WTC11 (cell line): ENCODE data around the gene CCBE1. TPM values are rescaled to one million over a fixed set of nuclear protein-coding genes. Genes with fewer than 3 reads are reported as not detected.

Source experiments
- ATAC-seq: fragments of 200-7000 bp; cut with Tn5 transposase; 2 replicates; pipeline ENCODE4 v1.10.0; 2021; ENCODE audit warnings: mild to moderate bottlenecking, moderate library complexity
- CTCF ChIA-PET: fragments of 300-600 bp; sonication (Branson Sonifier 250); formaldehyde crosslinking; loops from one replicate; lab custom pipeline; 2021; ENCODE audit warnings: antibody characterized with exemption; lab: Charles Lee
- POLR2A ChIA-PET: fragments of 350-600 bp; sonication (Branson Sonifier 250); formaldehyde crosslinking; loops from one replicate; lab custom pipeline; 2021; ENCODE audit warnings: antibody characterized with exemption; lab: Charles Lee
- DNase-seq: peaks from one replicate; pipeline ENCODE4 v3.0.0; 2021; ENCODE audit warnings: low spot score
- H3K27ac Mint-ChIP-seq: 2 replicates; pipeline ENCODE4 v1.8.0; 2021; ENCODE audit warnings: mixed read lengths
- H3K27me3 Mint-ChIP-seq: 2 replicates; pipeline ENCODE4 v1.8.0; 2021; ENCODE audit warnings: low read depth, mild to moderate bottlenecking, moderate library complexity, mixed read lengths
- H3K36me3 Mint-ChIP-seq: 2 replicates; pipeline ENCODE4 v1.8.0; 2021; ENCODE audit warnings: mixed read lengths
- H3K4me1 Mint-ChIP-seq: 2 replicates; pipeline ENCODE4 v1.8.0; 2022; ENCODE audit warnings: mixed read lengths
- H3K4me3 Mint-ChIP-seq: 2 replicates; pipeline ENCODE4 v1.8.0; 2021; ENCODE audit warnings: mild to moderate bottlenecking, moderate library complexity, mixed read lengths
- H3K9me3 Mint-ChIP-seq: 2 replicates; pipeline ENCODE4 v1.8.0; 2021; ENCODE audit warnings: mixed read lengths
- AR ChIP-seq: fragments of 250-450 bp; sonication (Bioruptor Pico); IDR thresholded peaks from 2 replicates; pipeline ENCODE4 v1.9.0; 2021; ENCODE audit warnings: mild to moderate bottlenecking
- CDX4 ChIP-seq: fragments of 250-450 bp; sonication (Bioruptor Pico); IDR thresholded peaks from 2 replicates; pipeline ENCODE4 v1.9.0; 2021; ENCODE audit warnings: moderate library complexity, mild to moderate bottlenecking, inconsistent platforms, borderline replicate concordance
- E2F1 ChIP-seq: sonication (generic); formaldehyde crosslinking; IDR thresholded peaks from 2 replicates; pipeline ENCODE4 v1.8.0; 2022; ENCODE audit warnings: mild to moderate bottlenecking, missing genetic modification reagents
- ELF4 ChIP-seq: sonication (generic); formaldehyde crosslinking; IDR thresholded peaks from 2 replicates; pipeline ENCODE4 v1.8.1; 2022; ENCODE audit warnings: low read depth, mild to moderate bottlenecking, moderate library complexity, missing genetic modification reagents
- ESRRA ChIP-seq: sonication (generic); formaldehyde crosslinking; IDR thresholded peaks from 2 replicates; pipeline ENCODE4 v1.8.1; 2022; ENCODE audit warnings: mild to moderate bottlenecking, missing genetic modification reagents, borderline replicate concordance
- ETV6 ChIP-seq: sonication (generic); formaldehyde crosslinking; IDR thresholded peaks from 2 replicates; pipeline ENCODE4 v1.8.1; 2022; ENCODE audit warnings: mild to moderate bottlenecking, missing genetic modification reagents
- FOXP1 ChIP-seq: sonication (generic); formaldehyde crosslinking; IDR thresholded peaks from 2 replicates; pipeline ENCODE4 v1.8.0; 2022; ENCODE audit warnings: missing genetic modification reagents, mild to moderate bottlenecking, moderate library complexity, borderline replicate concordance
- GRHL2 ChIP-seq: fragments of 250-450 bp; sonication (Bioruptor Pico); IDR thresholded peaks from 2 replicates; pipeline ENCODE4 v1.8.0; 2022; ENCODE audit warnings: mild to moderate bottlenecking, moderate library complexity; ENCODE audit not compliant: insufficient replicate concordance, severe bottlenecking
- RELA ChIP-seq: sonication (generic); formaldehyde crosslinking; IDR thresholded peaks from 2 replicates; pipeline ENCODE4 v1.8.1; 2022; ENCODE audit warnings: missing genetic modification reagents, mild to moderate bottlenecking, borderline replicate concordance
- TCF7 ChIP-seq: sonication (generic); formaldehyde crosslinking; IDR thresholded peaks from 2 replicates; pipeline ENCODE4 v1.8.0; 2022; ENCODE audit warnings: mild to moderate bottlenecking, low read depth, missing genetic modification reagents, moderate library complexity
- TP53 ChIP-seq: sonication (generic); formaldehyde crosslinking; IDR thresholded peaks from 2 replicates; pipeline ENCODE4 v1.8.1; 2023; ENCODE audit warnings: mild to moderate bottlenecking, missing genetic modification reagents
- ZNF219 ChIP-seq: sonication (generic); formaldehyde crosslinking; IDR thresholded peaks from 2 replicates; pipeline ENCODE4 v1.8.0; 2023; ENCODE audit warnings: missing genetic modification reagents, mild to moderate bottlenecking, borderline replicate concordance
- ZNF232 ChIP-seq: sonication (generic); formaldehyde crosslinking; IDR thresholded peaks from 2 replicates; pipeline ENCODE4 v1.8.0; 2022; ENCODE audit warnings: mild to moderate bottlenecking, missing genetic modification reagents
- ZSCAN18 ChIP-seq: fragments of 250-450 bp; sonication (Bioruptor Pico); IDR thresholded peaks from 2 replicates; pipeline ENCODE4 v2.1.2; 2022; ENCODE audit warnings: mild to moderate bottlenecking, moderate library complexity
- total RNA-seq: library from RNA; stranded (reverse); gene quantifications from 3 replicates; pipeline ENCODE4 v1.2.3, GENCODE V29; 2021
- TF ChIP-seq, protein P1 (sequence below): sonication (generic); formaldehyde crosslinking; IDR thresholded peaks from 2 replicates; pipeline ENCODE4 v1.8.0; 2022; ENCODE audit warnings: missing genetic modification reagents
- TF ChIP-seq, protein P2 (sequence below): sonication (generic); formaldehyde crosslinking; IDR thresholded peaks from 2 replicates; pipeline ENCODE4 v1.8.1; 2023; ENCODE audit warnings: mild to moderate bottlenecking, missing genetic modification reagents, moderate library complexity
- TF ChIP-seq, protein P3 (sequence below): sonication (generic); formaldehyde crosslinking; IDR thresholded peaks from 2 replicates; pipeline ENCODE4 v1.8.0; 2022; ENCODE audit warnings: mild to moderate bottlenecking, missing genetic modification reagents

The CCBE1 gene
- total RNA-seq, 1 experiment from 2014 or later = 9.7 TPM

DNA sequence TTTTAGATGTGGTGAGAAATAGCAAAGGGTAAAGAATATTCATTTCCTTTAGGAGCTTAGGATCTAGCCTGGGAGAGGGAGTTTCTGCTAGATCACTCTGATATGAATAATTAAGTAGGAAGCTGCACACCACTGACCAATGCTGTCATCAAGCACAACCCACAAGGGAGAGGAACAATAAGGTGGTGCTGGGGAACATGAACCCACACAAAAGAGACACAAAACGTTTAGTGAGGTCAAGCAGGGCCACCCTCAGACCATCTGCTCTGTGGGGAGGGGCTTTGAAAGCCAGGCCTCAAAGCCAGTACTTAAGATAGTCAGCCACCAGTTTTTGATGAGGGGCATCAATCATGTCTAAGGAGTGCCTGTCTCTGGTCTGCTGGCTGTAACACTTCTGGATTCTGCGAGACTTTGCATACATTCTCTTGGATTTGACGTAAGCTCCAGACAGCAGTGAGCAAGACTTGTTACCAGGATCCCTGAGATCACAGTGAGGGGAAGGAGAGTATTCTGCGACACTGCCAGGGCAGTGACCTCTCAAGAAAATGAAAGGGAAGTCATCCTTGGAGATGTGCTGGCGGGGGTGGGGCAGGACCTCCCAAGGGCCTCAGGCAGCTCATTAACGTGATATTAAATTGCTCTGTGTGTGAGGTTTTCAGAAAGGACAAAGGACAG lies 127.0 kb downstream of the CCBE1 start (continued):
- TF ChIP-seq, protein P1, sequence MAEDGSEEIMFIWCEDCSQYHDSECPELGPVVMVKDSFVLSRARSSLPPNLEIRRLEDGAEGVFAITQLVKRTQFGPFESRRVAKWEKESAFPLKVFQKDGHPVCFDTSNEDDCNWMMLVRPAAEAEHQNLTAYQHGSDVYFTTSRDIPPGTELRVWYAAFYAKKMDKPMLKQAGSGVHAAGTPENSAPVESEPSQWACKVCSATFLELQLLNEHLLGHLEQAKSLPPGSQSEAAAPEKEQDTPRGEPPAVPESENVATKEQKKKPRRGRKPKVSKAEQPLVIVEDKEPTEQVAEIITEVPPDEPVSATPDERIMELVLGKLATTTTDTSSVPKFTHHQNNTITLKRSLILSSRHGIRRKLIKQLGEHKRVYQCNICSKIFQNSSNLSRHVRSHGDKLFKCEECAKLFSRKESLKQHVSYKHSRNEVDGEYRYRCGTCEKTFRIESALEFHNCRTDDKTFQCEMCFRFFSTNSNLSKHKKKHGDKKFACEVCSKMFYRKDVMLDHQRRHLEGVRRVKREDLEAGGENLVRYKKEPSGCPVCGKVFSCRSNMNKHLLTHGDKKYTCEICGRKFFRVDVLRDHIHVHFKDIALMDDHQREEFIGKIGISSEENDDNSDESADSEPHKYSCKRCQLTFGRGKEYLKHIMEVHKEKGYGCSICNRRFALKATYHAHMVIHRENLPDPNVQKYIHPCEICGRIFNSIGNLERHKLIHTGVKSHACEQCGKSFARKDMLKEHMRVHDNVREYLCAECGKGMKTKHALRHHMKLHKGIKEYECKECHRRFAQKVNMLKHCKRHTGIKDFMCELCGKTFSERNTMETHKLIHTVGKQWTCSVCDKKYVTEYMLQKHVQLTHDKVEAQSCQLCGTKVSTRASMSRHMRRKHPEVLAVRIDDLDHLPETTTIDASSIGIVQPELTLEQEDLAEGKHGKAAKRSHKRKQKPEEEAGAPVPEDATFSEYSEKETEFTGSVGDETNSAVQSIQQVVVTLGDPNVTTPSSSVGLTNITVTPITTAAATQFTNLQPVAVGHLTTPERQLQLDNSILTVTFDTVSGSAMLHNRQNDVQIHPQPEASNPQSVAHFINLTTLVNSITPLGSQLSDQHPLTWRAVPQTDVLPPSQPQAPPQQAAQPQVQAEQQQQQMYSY (CRISPR knock-in tag) = no peak
- TF ChIP-seq E2F1 (CRISPR knock-in tag) (no peak), RELA (CRISPR knock-in tag) (no peak), AR (no peak), ELF4 (no peak)

DNA sequence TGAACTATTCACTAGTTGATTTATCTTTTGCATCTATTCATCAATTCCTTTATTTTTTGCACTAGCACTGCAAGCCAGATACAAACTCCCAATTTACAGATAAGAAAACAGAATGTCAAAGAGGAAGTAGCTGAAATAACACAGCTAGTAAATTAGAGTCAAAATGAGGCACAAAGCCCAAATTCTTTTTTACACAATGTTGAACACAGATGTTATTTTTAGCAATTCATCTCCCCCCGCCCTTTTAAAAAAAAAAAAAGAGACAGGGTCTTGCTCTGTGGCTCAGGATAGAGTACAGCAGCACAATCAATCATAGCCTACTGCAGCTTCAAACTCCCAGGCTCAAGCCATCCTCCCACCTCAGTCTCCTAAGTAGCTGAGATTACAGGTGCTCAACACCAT lies 127.8 kb downstream of the CCBE1 start:
- peaks cover 32% of the 10 kb centered on the region for H3K4me1 Mint-ChIP-seq
- H3K27ac Mint-ChIP-seq = no peak overlapping the region
- no peak for ATAC-seq

More for the DNA sequence above, 127.8 kb downstream of the CCBE1 start:
- POLR2A ChIA-PET = no interaction called here
- no peaks in the 10 kb centered on the region for H3K36me3 Mint-ChIP-seq
- CTCF ChIA-PET = interaction anchor here (1.2 to 1.3 kb wide), 2 partner anchors 41 to 111 kb away, joined by 4 read pairs; no protein-coding TSS in a partner anchor
- TF ChIP-seq TCF7 (CRISPR knock-in tag) (no peak), ZNF232 (CRISPR knock-in tag) (no peak), TP53 (CRISPR knock-in tag) (no peak), ETV6 (no peak), FOXP1 (no peak), ZNF219 (CRISPR knock-in tag) (no peak), CDX4 (no peak), ZSCAN18 (no peak), GRHL2 (no peak), ESRRA (CRISPR knock-in tag) (no peak), RELA (CRISPR knock-in tag) (no peak)
- TF ChIP-seq, protein P2, sequence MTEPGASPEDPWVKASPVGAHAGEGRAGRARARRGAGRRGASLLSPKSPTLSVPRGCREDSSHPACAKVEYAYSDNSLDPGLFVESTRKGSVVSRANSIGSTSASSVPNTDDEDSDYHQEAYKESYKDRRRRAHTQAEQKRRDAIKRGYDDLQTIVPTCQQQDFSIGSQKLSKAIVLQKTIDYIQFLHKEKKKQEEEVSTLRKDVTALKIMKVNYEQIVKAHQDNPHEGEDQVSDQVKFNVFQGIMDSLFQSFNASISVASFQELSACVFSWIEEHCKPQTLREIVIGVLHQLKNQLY (CRISPR knock-in tag) = no peak
- TF ChIP-seq, protein P3, sequence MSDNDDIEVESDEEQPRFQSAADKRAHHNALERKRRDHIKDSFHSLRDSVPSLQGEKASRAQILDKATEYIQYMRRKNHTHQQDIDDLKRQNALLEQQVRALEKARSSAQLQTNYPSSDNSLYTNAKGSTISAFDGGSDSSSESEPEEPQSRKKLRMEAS (CRISPR knock-in tag) = no peak
- TF ChIP-seq, all 79 proteins: peak for 0
- no peak for DNase-seq
- Mint-ChIP-seq H3K9me3 (no peaks in the 10 kb centered on the region), H3K4me3 (no peak overlapping the region), H3K27me3 (no peaks in the 10 kb centered on the region)
